Thymus (tissue), 11 donors: ENCODE data around the gene NID2. TPM values are rescaled to one million over a fixed set of nuclear protein-coding genes. Genes with fewer than 3 reads are reported as not detected.

Experiments
- DNase-seq, 9 donors: peaks; one replicate each; pipeline ENCODE4 v3.0.0-alpha.2; 2013; ENCODE audit warnings: low spot score in 9 of 9, low read depth in 6 of 9, missing footprints in 1 of 9
- H3K27ac ChIP-seq, 2 donors: one replicate each; pipeline ENCODE4 v1.5.1; 2013; ENCODE audit warnings: control low read depth in 1 of 2, low read depth in 1 of 2, low read length in 1 of 2, mild to moderate bottlenecking in 1 of 2, moderate library complexity in 1 of 2
- H3K27me3 ChIP-seq, 2 donors: one replicate each; pipeline ENCODE4 v1.5.1; 2013; ENCODE audit warnings: low read length in 1 of 2; ENCODE audit not compliant: control insufficient read depth in 2 of 2, insufficient read depth in 1 of 2
- H3K36me3 ChIP-seq, 2 donors: one replicate each; pipeline ENCODE4 v1.5.1; 2013; ENCODE audit warnings: low read length in 1 of 2, mild to moderate bottlenecking in 1 of 2, moderate library complexity in 1 of 2; ENCODE audit not compliant: control insufficient read depth in 2 of 2, insufficient read depth in 2 of 2
- H3K4me1 ChIP-seq, 2 donors: one replicate each; pipeline ENCODE4 v1.5.1; 2013; ENCODE audit warnings: low read length in 2 of 2; ENCODE audit not compliant: control insufficient read depth in 2 of 2, insufficient read depth in 2 of 2
- H3K4me3 ChIP-seq, 2 donors: one replicate each; pipeline ENCODE4 v1.5.1; 2013; ENCODE audit warnings: low read length in 2 of 2, control low read depth in 1 of 2, mild to moderate bottlenecking in 1 of 2
- H3K9me3 ChIP-seq, 2 donors: one replicate each; pipeline ENCODE4 v1.5.1; 2013; ENCODE audit warnings: low read length in 1 of 2, mild to moderate bottlenecking in 1 of 2; ENCODE audit not compliant: control insufficient read depth in 2 of 2, insufficient read depth in 1 of 2
- WGBS: extraction: QIAGEN DNeasy Blood & Tissue Kit; methylation state at CpG from one replicate; pipeline ENCODE4 v1.1.7; 2013; 5-methylcytosine and 5-hydroxymethylcytosine counted together
- polyA plus RNA-seq: library from polyadenylated mRNA; stranded (reverse); fragments of 200-250 nt; gene quantifications from one replicate; pipeline ENCODE4 v1.2.3, GENCODE V29; 2013
- total RNA-seq: library from RNA; stranded (reverse); fragments of 120-200 nt; gene quantifications from one replicate; pipeline ENCODE4 v1.2.4, GENCODE V29; 2013
- donor health status: healthy.

NID2 gene
- total and polyA plus RNA-seq, 2 donors, result 2.5 to 7.5 TPM

DNA sequence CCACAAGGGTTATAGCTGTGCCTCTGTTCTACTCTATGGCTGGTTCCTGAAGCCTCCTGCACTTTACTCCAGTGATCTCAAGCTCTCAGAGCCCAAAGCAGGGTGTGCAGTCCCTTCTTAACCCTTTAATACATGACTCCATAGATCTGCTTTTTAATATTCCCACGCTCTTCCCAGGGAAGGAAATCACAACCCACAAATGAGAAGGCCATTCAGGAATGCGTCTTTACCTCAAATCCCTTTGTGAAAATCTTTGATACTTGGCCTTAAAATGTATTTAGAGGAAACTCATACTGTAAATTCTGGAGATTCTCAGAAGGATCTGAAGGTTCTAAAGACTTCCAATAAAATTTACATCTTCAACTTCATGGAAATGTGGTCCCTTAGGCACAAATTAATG lies 17.0 kb downstream of the NID2 start:
- 75% methylated on average over 2 of the region's 2 CpGs for WGBS
- Histone ChIP-seq H3K27me3 (no peaks in the 10 kb centered on the region), H3K36me3 (no peaks in the 10 kb centered on the region), H3K4me3 (no peak overlapping the region), H3K27ac (no peak overlapping the region), H3K9me3 (no peaks in the 10 kb centered on the region), H3K4me1 (no peaks in the 10 kb centered on the region)
- DNase-seq, result no peak

GRCh38 chr14:52051251-52051650 lies 17.6 kb downstream of the NID2 start:
- 94% methylated on average over 3 of the region's 3 CpGs for WGBS
- no peak overlapping the region for H3K27ac ChIP-seq
- H3K4me1 ChIP-seq, result no peaks in the 10 kb centered on the region

GRCh38 chr14:52049721-52050588 lies 18.9 kb downstream of the NID2 start:
- no peaks in the 10 kb centered on the region for H3K4me1 ChIP-seq
- 86% methylated on average over 6 of the region's 6 CpGs for WGBS

More at GRCh38 chr14:52051251-52051650, 17.6 kb downstream of the NID2 start:
- Histone ChIP-seq H3K4me3 (no peak overlapping the region), H3K36me3 (no peaks in the 10 kb centered on the region), H3K27me3 (no peaks in the 10 kb centered on the region), H3K9me3 (no peaks in the 10 kb centered on the region)
- no peak for DNase-seq

GRCh38 chr14:52049271-52049670 lies 19.6 kb downstream of the NID2 start:
- no peaks in the 10 kb centered on the region for H3K27me3 ChIP-seq
- H3K9me3 ChIP-seq, result no peaks in the 10 kb centered on the region
- 99% methylated on average over 5 of the region's 5 CpGs for WGBS
- H3K4me3 ChIP-seq, result no peak overlapping the region
- no peak for DNase-seq
- H3K4me1 ChIP-seq, result no peaks in the 10 kb centered on the region
- no peak overlapping the region for H3K27ac ChIP-seq
- H3K36me3 ChIP-seq, result no peaks in the 10 kb centered on the region

More at GRCh38 chr14:52049721-52050588, 18.9 kb downstream of the NID2 start:
- no peaks in the 10 kb centered on the region for H3K9me3 ChIP-seq
- H3K27ac ChIP-seq, result no peak overlapping the region
- no peak overlapping the region for H3K4me3 ChIP-seq
- no peaks in the 10 kb centered on the region for H3K27me3 ChIP-seq
- H3K36me3 ChIP-seq, result no peaks in the 10 kb centered on the region
- DNase-seq, result no peak

- no peaks in the 10 kb centered on the region for H3K9me3 ChIP-seq
- WGBS, result 85% methylated on average over 3 of the region's 3 CpGs
- H3K27me3 ChIP-seq, result no peaks in the 10 kb centered on the region
- no peak overlapping the region for H3K4me3 ChIP-seq
- no peaks in the 10 kb centered on the region for H3K36me3 ChIP-seq
- no peak for DNase-seq
- H3K27ac ChIP-seq, result no peak overlapping the region
- no peaks in the 10 kb centered on the region for H3K4me1 ChIP-seq
Observed at GRCh38 chr14:52048641-52049204, 20.1 kb downstream of the NID2 start.

- 92% methylated on average over 10 of the region's 10 CpGs for WGBS
- Histone ChIP-seq H3K9me3 (no peaks in the 10 kb centered on the region), H3K4me1 (no peaks in the 10 kb centered on the region), H3K36me3 (no peaks in the 10 kb centered on the region), H3K4me3 (no peak overlapping the region), H3K27ac (no peak overlapping the region), H3K27me3 (no peaks in the 10 kb centered on the region)
- DNase-seq, result no peak
Observed at GRCh38 chr14:52048116-52048515, 20.7 kb downstream of the NID2 start.

DNA sequence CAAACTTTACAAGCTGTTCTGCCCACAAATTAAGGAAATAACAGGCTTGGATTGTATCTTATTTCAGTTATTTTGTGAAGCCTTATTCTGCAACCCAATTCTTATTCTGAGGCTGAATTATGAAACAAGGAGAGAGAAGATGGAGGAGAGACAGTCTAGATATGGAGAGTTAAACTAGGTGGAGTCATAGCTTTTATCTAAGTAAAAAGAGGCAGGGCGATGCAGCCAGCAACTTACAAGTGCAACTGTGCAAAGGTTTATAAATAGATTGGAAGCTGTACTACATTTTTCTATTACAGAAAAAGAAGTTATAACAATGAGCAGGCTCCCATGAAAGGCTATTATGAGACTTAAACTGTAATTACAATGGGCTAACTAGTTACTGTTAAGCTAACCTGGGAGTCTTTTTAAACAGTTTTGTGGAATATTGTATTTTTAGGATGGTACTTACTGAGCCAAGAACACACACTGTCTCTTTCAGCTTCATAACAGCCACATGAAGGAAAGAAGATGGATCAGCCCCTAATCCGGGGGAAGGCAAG lies 22.4 kb downstream of the NID2 start:
- no peak overlapping the region for H3K27ac ChIP-seq
- WGBS, result 96% methylated on average over 2 of the region's 2 CpGs
- no peaks in the 10 kb centered on the region for H3K27me3 ChIP-seq
- no peak overlapping the region for H3K4me3 ChIP-seq
- no peaks in the 10 kb centered on the region for H3K36me3 ChIP-seq
- H3K4me1 ChIP-seq, result no peaks in the 10 kb centered on the region
- no peak for DNase-seq
- H3K9me3 ChIP-seq, result no peaks in the 10 kb centered on the region

- Histone ChIP-seq H3K4me1 (no peaks in the 10 kb centered on the region), H3K4me3 (no peak overlapping the region), H3K9me3 (no peaks in the 10 kb centered on the region), H3K27ac (no peak overlapping the region), H3K36me3 (no peaks in the 10 kb centered on the region), H3K27me3 (no peaks in the 10 kb centered on the region)
- DNase-seq, result no peak
- WGBS, result 97% methylated on average over 11 of the region's 11 CpGs
Observed at GRCh38 chr14:52044791-52045522, 23.9 kb downstream of the NID2 start.

GRCh38 chr14:52043690-52044089 lies 25.2 kb downstream of the NID2 start:
- WGBS, result 51% methylated on average over 5 of the region's 5 CpGs
- peak in 2 of 9 donors; percentile 15 to 30 for DNase-seq
- Histone ChIP-seq H3K9me3 (no peaks in the 10 kb centered on the region), H3K36me3 (no peaks in the 10 kb centered on the region), H3K27ac (no peak overlapping the region), H3K27me3 (no peaks in the 10 kb centered on the region), H3K4me3 (no peak overlapping the region), H3K4me1 (no peaks in the 10 kb centered on the region)
